NK-92 (cell line): ENCODE data around the gene CCDC91.
"Not testable (repeated sequence)": the region's sequence is repeated elsewhere in the genome, so short reads cannot be mapped to it uniquely, and the experiment has no call there.

ENCODE experiments used
- DNase-seq: peaks from one replicate; lab custom pipeline; 2025; ENCODE audit not compliant: unreplicated experiment; lab: John Stamatoyannopoulos, UW

The CCDC91 gene

GRCh38 chr12:28278960-28279359 lies 88.7 kb downstream of the CCDC91 start:
- no peak for DNase-seq

DNA sequence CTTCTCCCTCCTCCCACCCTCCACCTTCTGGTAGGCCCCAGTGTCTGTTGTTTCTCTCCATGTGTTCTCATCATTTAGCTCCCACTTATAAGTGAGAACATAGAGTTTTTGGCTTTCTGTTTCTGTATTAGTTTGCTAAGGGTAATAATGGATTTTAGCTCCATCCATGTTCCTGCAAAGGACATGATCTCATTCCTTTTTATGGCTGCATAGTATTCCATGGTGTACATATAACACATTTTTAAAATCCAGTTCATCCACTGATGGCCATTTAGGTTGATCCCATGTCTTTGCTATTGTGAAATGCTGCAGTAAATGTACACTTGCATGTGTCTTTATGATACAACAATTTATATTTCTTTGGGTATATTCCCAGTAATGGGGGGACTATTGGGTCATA lies 96.1 kb downstream of the CCDC91 start:
- DNase-seq = no peak

GRCh38 chr12:28290262-28290661 lies 100.0 kb downstream of the CCDC91 start:
- no peak for DNase-seq

- no peak for DNase-seq
Observed at GRCh38 chr12:28292699-28293098, 102.4 kb downstream of the CCDC91 start.

DNA sequence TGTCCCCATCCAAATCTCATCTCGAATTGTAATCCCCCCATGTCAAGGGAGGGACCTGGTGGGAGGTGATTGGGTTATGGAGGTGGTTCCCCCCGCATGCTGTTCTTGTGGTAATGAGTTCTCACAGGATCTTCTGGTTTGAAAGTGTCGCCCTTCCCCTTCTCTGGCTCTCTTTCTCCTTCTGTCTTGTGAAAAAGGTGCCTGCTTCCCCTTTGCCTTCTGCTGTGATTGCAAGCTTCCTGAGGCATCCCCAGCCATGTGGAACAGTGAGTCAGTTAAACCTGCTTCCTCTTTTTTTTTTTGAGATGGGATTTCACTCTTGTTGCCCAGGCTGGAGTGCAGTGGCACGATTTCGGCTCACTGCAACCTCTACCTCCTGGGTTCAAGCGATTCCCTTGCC lies 104.0 kb downstream of the CCDC91 start:
- DNase-seq = no peak

- DNase-seq = no peak
Observed at GRCh38 chr12:28296287-28296686, 106.0 kb downstream of the CCDC91 start.

DNA sequence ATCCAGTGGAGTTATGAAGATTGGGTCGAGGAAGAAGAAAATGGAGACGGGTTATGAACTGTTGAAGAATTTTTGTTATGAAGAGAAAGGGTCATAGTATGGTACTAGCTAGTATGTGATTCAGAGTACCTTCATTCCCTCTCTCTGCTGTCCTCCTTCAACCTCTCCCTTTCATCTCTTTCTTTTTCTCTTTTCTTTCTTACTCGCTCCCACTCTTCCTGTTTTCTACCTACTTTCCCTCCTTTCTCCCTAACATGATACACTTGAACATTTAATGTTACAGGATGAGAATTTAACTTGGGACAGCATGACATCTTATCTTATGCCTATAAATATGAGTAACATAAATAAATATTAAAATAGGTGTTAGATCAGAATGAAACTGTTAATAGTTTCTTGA lies 112.9 kb downstream of the CCDC91 start:
- no peak for DNase-seq

- DNase-seq = no peak
Observed at GRCh38 chr12:28306535-28306934, 116.3 kb downstream of the CCDC91 start.

- DNase-seq = no peak
Observed at GRCh38 chr12:28308891-28309290, 118.6 kb downstream of the CCDC91 start.

DNA sequence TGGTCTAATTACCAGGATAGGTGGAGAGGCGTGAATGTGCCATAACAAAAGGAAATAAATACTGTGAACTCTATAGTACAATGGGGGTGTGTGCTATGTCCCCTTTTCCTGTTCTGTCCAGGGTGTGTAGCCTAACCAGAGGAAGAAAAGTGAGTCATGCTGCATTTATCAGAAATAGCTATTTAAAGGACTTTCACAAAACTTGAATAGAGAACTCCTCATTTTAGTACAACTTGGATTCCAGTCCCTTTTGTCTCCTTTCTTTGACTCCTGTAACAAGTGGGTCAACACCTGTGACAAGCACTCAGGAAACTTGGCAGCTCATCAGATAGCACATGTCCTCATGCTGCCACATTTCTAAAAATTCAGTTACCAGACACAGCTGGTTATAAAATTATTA lies 123.4 kb downstream of the CCDC91 start:
- DNase-seq = no peak

GRCh38 chr12:28316049-28316448 lies 125.8 kb downstream of the CCDC91 start:
- DNase-seq = no peak

DNA sequence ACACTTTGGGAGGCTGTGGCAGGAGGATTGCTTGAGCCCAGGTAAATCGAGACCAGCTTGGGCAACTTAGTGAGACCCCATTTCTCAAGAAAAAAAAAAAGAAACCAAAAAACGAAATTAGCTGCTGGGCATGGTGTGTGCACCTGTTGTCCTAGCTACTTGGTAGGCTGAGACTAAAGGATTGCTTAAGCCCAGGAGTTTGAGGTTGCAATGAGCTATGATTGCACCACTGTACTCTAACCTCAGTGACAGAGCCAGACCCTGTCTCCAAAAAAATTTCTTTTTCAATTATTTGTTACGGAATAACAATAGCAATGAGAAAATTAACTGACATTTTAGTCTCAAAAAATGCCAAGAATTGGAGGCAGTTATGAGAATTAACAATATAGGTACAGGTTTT lies 128.0 kb downstream of the CCDC91 start:
- DNase-seq = no peak

GRCh38 chr12:28320353-28320752 lies 130.1 kb downstream of the CCDC91 start:
- no peak for DNase-seq

- DNase-seq = no peak
Observed at GRCh38 chr12:28327722-28328121, 137.5 kb downstream of the CCDC91 start.

DNA sequence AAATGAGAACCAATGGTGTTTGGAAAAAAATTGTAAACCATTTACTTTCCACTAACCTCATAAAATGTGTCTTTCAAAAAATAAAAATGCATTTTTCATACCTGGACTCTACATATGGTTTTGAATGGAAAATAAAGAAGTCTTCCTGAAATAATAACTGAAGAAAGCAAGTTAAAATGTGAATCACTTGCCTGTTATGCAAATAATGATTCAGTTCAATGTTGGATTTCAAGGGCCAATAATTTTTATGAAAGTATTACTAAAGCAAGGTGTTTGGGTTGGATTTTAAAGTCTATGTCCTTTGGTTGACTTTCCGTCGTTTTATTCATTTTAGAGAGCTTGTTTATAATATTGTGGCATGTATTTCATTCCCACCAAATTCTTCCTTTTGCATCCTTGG lies 138.7 kb downstream of the CCDC91 start:
- DNase-seq = no peak

- not testable (repeated sequence) for DNase-seq
Observed at GRCh38 chr12:28329727-28330126, 139.5 kb downstream of the CCDC91 start.

DNA sequence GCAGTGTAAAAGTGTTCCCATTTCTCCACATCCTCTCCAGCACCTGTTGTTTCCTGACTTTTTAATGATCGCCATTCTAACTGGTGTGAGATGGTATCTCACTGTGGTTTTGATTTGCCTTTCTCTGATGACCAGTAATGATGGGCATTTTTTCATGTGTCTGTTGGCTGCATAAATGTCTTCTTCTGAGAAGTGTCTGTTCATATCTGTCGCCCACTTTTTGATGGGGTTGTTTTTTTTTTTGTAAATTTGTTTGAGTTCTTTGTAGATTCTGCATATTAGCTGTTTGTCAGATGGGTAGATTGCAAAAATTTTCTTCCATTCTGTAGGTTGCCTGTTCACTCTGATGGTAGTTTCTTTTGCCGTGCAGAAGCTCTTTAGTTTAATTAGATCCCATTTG lies 140.0 kb downstream of the CCDC91 start:
- not testable (repeated sequence) for DNase-seq

- DNase-seq = no peak
Observed at GRCh38 chr12:28331130-28331529, 140.9 kb downstream of the CCDC91 start.

GRCh38 chr12:28340261-28341045 lies 150.2 kb downstream of the CCDC91 start:
- no peak for DNase-seq

GRCh38 chr12:28343713-28344112 lies 153.5 kb downstream of the CCDC91 start:
- no peak for DNase-seq

GRCh38 chr12:28346567-28346966 lies 156.3 kb downstream of the CCDC91 start:
- no peak for DNase-seq

DNA sequence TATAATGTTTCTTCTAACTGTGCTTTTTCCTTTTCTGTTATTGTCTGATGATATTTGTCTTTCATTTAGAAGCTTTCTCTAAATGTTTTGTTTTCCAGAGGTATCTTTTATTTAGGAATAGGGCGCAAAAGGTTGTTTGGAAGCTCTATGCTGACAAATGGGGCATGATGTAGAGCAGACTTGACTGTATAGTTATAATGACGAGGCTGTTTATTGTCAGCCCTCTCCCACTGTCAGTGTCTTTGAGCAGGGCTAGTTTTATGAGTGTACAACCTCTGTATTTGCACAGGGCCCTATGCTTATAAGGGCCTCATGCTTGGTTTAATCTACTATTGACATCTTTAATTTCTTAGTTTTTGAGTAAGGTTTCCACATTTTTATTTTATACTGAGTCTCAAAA lies 158.9 kb downstream of the CCDC91 start:
- no peak for DNase-seq

DNA sequence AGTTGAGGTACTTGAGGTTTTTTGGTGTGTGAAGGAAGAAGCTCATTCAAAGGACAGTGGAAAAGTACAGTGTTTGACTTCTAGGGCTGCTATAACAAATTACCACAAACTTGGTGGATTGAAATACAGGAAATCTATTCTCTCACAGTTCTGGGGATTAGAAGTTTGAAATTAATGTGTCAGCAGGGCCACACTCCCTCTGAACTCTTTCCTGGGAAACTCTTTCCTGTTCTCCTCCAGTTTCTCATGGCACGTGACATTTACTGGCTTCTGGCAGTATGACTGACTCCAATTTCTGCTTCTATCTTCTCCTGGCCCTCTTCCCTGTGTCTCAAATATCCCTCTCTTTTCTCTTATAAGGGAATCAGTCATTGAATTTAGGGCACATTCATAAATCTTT lies 160.2 kb downstream of the CCDC91 start:
- DNase-seq = no peak
